AG04450 (cell line): ENCODE data around the gene NBL1. TPM values are rescaled to one million over a fixed set of nuclear protein-coding genes. Genes with fewer than 3 reads are reported as not detected.

Experiments used
- CTCF ChIA-PET: fragments of 300-600, 350-600 bp; formaldehyde crosslinking; extraction: SDS; loops from one replicate; lab custom pipeline; 2022; ENCODE audit warnings: antibody characterized with exemption, inconsistent platforms; lab: Charles Lee
- POLR2A ChIA-PET: fragments of 350-600 bp; formaldehyde crosslinking; extraction: SDS; loops from one replicate; lab custom pipeline; 2021; ENCODE audit warnings: antibody characterized with exemption, inconsistent platforms; lab: Yijun Ruan, JAX
- DNase-seq: peaks from one replicate; pipeline ENCODE4 v3.0.0-alpha.2; 2011; ENCODE audit warnings: low read depth, low spot score
- H3K27ac ChIP-seq: one replicate; pipeline ENCODE4 v1.5.1; 2012; ENCODE audit warnings: low read depth, low read length, control low read depth
- H3K27me3 ChIP-seq: one replicate; pipeline ENCODE4 v1.6.0; 2012; ENCODE audit warnings: low read length; ENCODE audit not compliant: control insufficient read depth, insufficient read depth
- H3K4me3 ChIP-seq: 2 replicates; pipeline ENCODE4 v1.5.1; 2011; ENCODE audit warnings: mild to moderate bottlenecking, low read depth, low read length, control low read depth
- H3K9me3 ChIP-seq: 2 replicates; pipeline ENCODE4 v1.5.1; 2012; ENCODE audit warnings: low read length; ENCODE audit not compliant: control insufficient read depth, insufficient read depth
- polyA plus RNA-seq: library from polyadenylated mRNA; depleted of rRNA; stranded (reverse); fragments of >200 nt; gene quantifications from 2 replicates; pipeline ENCODE4 v1.2.3, GENCODE V29; 2011
- TF ChIP-seq, protein P1 (sequence below): IDR thresholded peaks from 2 replicates; pipeline ENCODE4 v1.5.1; 2011; ENCODE audit warnings: low read depth, low read length, control low read depth, inconsistent platforms

The NBL1 gene
- polyA plus RNA-seq, 1 experiment, result 151 TPM

DNA sequence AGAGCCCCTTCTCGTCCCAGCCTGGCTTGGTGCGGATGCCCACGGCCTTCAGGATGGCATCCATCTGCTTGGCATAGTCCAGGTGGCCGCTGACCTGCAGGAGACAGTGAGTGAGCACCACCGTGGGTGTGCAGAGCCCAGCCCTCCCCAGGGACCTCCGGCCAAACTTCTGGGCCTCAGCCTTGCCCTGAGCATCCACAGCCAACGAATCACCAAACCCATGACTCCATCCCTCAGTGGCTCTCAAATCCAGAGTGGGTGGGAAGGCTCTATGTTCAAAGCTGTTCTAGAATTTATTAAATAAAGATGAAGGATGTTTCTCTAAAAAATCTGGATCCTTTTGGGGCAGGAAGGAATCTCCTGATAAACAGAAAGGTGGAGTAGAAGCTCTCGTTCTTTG is 39.2 kb downstream of the NBL1 start:
- TF ChIP-seq, protein P1, sequence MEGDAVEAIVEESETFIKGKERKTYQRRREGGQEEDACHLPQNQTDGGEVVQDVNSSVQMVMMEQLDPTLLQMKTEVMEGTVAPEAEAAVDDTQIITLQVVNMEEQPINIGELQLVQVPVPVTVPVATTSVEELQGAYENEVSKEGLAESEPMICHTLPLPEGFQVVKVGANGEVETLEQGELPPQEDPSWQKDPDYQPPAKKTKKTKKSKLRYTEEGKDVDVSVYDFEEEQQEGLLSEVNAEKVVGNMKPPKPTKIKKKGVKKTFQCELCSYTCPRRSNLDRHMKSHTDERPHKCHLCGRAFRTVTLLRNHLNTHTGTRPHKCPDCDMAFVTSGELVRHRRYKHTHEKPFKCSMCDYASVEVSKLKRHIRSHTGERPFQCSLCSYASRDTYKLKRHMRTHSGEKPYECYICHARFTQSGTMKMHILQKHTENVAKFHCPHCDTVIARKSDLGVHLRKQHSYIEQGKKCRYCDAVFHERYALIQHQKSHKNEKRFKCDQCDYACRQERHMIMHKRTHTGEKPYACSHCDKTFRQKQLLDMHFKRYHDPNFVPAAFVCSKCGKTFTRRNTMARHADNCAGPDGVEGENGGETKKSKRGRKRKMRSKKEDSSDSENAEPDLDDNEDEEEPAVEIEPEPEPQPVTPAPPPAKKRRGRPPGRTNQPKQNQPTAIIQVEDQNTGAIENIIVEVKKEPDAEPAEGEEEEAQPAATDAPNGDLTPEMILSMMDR, result no peak
- CTCF ChIA-PET, result interaction anchor here (1.4 to 3.3 kb wide), 4 partner anchors 19 to 32 kb away, joined by 3 to 20 read pairs (median 12); no protein-coding TSS in a partner anchor
- H3K9me3 ChIP-seq, result peaks cover 5% of the 10 kb centered on the region

DNA sequence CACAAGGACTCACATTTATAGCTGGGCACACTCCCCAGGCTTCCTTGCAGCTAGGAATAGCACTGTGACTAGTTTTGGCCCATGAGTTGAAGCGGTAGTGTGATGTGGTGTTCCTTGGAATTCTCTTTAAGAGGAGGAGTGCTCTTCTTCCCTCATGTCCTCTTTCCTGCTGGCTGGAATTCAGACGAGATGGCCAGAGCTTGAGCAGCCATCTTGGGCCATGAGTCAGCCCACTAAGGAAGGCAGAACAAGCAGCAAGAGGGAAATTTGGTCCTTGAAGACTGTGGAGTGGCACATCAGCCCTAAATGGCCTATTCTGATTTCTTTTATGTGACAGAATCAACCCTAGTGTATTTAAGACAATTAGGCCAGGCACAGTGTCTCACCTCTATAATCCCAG is 40.6 kb downstream of the NBL1 start:
- H3K27me3 ChIP-seq, result no peaks in the 10 kb centered on the region
- H3K4me3 ChIP-seq, result no peak overlapping the region
- POLR2A ChIA-PET, result no interaction called here
- peaks cover 5% of the 10 kb centered on the region for H3K9me3 ChIP-seq
- CTCF ChIA-PET, result interaction anchor here (1.4 to 1.9 kb wide), 3 partner anchors 18 to 31 kb away, joined by 3 to 20 read pairs (median 7); no protein-coding TSS in a partner anchor
- TF ChIP-seq, protein P1, result no peak
- no peak for DNase-seq
- no peak overlapping the region for H3K27ac ChIP-seq

More for the DNA sequence above, 39.2 kb downstream of the NBL1 start:
- H3K4me3 ChIP-seq, result no peak overlapping the region
- no peak overlapping the region for H3K27ac ChIP-seq
- no peak for DNase-seq
- no peaks in the 10 kb centered on the region for H3K27me3 ChIP-seq
- POLR2A ChIA-PET, result interaction anchor here (0.6 kb wide), 2 partner anchors 18 to 67 kb away, joined by 5 to 6 read pairs; no protein-coding TSS in a partner anchor

DNA sequence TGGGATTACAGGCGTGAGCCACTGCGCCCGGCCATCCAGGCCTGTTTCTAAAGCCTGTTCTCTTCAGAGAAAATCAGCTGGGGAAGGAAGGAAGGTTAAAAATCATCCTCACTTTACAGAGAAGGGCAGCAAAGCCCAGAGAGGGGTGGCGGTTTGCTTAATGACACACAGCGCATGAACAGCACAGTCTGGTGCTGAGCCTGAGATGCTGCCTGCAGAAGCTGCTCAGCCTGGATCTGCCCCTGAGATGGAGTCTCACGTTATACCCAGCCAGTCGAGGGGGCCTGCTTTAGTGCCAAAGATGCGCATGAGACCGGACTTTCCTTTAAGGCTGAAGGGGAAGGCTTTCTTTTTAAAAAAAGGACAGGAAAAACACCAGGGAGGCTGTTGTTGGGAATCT is 41.9 kb downstream of the NBL1 start:
- peaks cover 13% of the 10 kb centered on the region for H3K9me3 ChIP-seq
- H3K4me3 ChIP-seq, result no peak overlapping the region
- H3K27me3 ChIP-seq, result no peaks in the 10 kb centered on the region
- no peak for DNase-seq
- CTCF ChIA-PET, result interaction anchor here (1.1 kb wide), 1 partner anchor 18 kb away, joined by 4 read pairs; no protein-coding TSS in a partner anchor
- TF ChIP-seq, protein P1, result no peak
- POLR2A ChIA-PET, result no interaction called here
- no peak overlapping the region for H3K27ac ChIP-seq

DNA sequence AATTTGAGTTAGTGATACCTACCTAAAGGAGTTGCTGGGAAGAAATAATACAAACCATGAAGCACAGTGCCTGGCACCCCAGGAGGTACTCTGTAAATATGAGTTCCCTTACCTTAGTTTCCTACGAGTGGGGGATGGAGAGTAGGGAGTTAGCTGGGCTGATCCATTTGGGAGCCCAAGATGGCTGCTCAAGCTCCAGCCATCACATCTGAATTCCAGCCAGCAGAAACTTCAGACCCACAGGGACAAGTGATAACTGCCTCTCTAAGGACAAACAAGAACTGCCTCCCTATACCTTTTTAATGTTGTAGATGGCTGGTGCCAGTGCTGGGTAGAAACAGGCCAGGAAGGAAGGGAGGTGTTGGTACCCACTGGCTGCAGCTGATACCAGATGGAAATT is 43.3 kb downstream of the NBL1 start:
- POLR2A ChIA-PET, result no interaction called here
- no peak overlapping the region for H3K27ac ChIP-seq
- peaks cover 13% of the 10 kb centered on the region for H3K9me3 ChIP-seq
- no peaks in the 10 kb centered on the region for H3K27me3 ChIP-seq
- CTCF ChIA-PET, result interaction anchor here (4.2 kb wide), 1 partner anchor 17 kb away, joined by 20 read pairs; no protein-coding TSS in a partner anchor
- no peak overlapping the region for H3K4me3 ChIP-seq
- no peak for DNase-seq
- TF ChIP-seq, protein P1, result no peak

DNA sequence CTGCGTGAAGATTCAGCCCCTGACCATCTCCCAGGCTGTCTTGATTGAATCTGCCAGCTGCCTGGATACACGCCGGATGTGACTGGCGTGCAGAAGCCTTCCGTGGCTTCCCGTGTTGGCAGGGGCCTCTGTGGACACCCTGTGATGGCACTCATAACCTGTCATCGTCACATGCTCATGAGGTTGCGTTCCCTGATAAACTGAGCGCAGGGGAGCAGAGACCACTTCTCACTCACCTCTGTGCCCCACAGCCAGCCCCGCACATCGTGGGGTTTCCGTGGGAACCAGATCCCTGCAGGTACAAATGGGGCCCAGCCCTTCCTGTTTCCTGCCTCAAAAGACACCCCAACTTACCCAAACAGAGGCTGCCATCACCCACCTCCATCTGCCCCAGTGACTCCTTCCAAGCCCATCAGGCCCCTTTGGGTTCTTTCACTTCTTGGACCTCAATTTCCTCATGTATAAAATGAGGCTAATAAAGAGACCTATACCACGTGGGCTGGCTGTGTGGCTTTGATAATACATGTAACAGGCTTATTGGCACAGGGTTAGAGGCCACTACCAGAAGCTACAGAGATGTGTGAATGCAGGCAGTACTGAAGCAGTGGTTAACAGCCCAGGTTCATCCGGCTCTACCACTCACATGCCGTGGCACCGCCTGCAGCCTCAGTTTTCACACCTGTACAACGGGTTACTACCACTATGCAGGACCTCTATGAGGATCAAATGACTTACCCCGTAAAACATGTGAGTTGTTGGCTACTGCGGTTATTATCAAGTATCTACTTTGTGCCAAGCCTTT is 44.1 kb downstream of the NBL1 start:
- DNase-seq, result no peak

More for the DNA sequence above, 44.1 kb downstream of the NBL1 start:
- no peaks in the 10 kb centered on the region for H3K27me3 ChIP-seq
- H3K9me3 ChIP-seq, result peaks cover 13% of the 10 kb centered on the region
- ChIA-PET POLR2A (no interaction called here), CTCF (interaction anchor here (4.2 kb wide), 1 partner anchor 16 kb away, joined by 20 read pairs; no protein-coding TSS in a partner anchor)
- TF ChIP-seq, protein P1, result no peak
- H3K4me3 ChIP-seq, result no peak overlapping the region
- no peak overlapping the region for H3K27ac ChIP-seq
